ENCODE measurements around the gene CCDC144A. TPM values are rescaled to one million over a fixed set of nuclear protein-coding genes. Genes with fewer than 3 reads are reported as not detected.
"Not testable (repeated sequence)": the region's sequence is repeated elsewhere in the genome, so short reads cannot be mapped to it uniquely, and the experiment has no call there.

CCDC144A gene
- total RNA-seq, 1 donor from 2014 or later = 3.0 TPM

DNA sequence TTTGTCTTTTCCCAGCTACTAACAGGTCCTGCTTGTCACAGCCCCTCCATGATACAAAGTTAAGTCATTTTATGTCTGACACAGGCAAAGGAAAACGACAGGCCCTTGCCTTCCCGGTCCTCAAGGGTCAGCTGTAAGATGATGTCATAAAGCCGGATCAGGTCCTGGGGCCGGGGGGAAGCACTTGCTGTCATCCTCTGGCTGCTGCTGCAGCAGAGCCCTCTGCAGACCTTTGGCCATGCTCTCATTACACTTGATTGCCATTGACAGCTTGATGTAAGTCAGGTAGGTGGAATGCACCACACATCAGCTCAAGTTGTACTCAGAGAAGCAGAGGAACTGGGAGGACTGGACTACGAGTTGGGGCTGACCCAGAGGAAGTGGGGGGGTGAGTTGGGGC lies 97.8 kb downstream of the CCDC144A start:
- CTCF ChIA-PET; DNase-seq; H3K27ac Mint-ChIP-seq; H3K9me3 Mint-ChIP-seq; H3K4me1 Mint-ChIP-seq; H3K36me3 Mint-ChIP-seq (ENCODE audit: low read depth); H3K27me3 Mint-ChIP-seq; intact Hi-C loops (cut with micrococcal nuclease); POLR2A ChIA-PET; ATAC-seq (ENCODE audit: low read depth); H3K4me3 Mint-ChIP-seq: not testable (repeated sequence)

DNA sequence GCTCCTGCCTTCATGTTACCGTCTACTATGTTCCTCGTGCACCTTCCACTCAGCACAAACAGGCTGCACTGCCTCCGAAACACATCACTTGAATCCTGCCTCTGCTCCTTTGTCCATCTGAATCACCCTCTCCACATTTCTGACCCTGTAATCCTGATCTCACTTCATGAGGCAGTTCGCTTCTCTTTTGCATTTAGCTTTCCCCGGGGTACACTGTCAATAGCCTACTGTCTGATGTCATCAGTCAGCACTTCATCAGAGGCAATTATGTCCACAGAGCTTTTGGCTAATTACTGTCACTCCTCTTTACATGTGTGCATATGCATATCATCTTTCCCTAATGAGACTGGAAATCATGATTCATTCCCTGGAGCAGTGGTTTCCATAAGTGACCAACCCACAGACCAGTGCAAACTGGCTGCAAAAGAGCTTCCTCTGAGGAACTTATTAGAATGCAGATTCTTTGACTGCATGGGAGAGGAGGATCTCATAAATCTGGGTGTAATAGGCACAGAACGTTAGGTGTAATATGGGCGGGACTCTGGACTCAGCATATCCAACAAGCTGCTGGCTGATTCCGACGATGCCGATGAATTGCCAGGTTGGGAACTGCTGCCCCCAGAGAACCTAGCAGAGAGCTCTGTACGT lies 99.0 kb downstream of the CCDC144A start:
- POLR2A ChIA-PET; H3K4me1 Mint-ChIP-seq; CTCF ChIA-PET; H3K9me3 Mint-ChIP-seq; H3K27ac Mint-ChIP-seq; intact Hi-C loops (cut with micrococcal nuclease); ATAC-seq (ENCODE audit: low read depth); H3K36me3 Mint-ChIP-seq (ENCODE audit: low read depth); H3K4me3 Mint-ChIP-seq; H3K27me3 Mint-ChIP-seq; DNase-seq: not testable (repeated sequence)

- H3K27me3 Mint-ChIP-seq; DNase-seq; H3K4me1 Mint-ChIP-seq; H3K4me3 Mint-ChIP-seq; ATAC-seq (ENCODE audit: low read depth); H3K27ac Mint-ChIP-seq; CTCF ChIA-PET; H3K9me3 Mint-ChIP-seq; POLR2A ChIA-PET; intact Hi-C loops (cut with micrococcal nuclease); H3K36me3 Mint-ChIP-seq (ENCODE audit: low read depth): not testable (repeated sequence)
These were observed 99.6 kb downstream of the CCDC144A start for GRCh38 chr17:16789622-16790021.

DNA sequence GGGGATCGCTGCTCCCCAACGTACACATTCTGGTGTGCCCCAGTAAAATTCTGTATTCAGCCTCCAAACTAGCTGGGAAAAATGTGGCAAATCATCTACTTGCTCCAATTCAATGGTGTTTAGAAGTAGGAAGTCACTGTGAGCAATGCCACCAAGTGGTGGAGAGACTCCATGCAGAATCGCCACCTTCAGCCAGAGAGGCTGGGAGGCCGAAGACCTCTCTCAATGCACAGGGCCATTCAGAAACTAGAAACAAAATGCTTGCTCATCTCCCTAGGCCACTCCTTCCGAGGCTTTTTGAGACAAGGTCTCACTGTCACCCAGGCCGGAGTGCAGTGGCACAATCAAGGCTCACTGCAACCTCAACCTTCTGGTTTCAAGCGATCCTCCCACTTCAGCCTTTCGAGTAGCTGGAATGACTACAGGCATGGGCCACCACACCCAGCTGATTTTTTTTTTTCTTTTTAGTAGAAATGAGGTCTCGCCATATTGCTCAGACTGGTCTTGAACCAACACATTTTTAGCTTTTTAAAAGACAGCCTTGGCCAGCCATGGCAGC lies 100.4 kb downstream of the CCDC144A start:
- H3K4me3 Mint-ChIP-seq = not testable (repeated sequence)

GRCh38 chr17:16794215-16794614 lies 104.2 kb downstream of the CCDC144A start:
- H3K9me3 Mint-ChIP-seq; H3K4me1 Mint-ChIP-seq; H3K27me3 Mint-ChIP-seq; H3K36me3 Mint-ChIP-seq (ENCODE audit: low read depth); DNase-seq; H3K27ac Mint-ChIP-seq; H3K4me3 Mint-ChIP-seq; CTCF ChIA-PET; POLR2A ChIA-PET; intact Hi-C loops (cut with micrococcal nuclease); ATAC-seq (ENCODE audit: low read depth): not testable (repeated sequence)

More for the DNA sequence above, 100.4 kb downstream of the CCDC144A start:
- CTCF ChIA-PET; H3K27me3 Mint-ChIP-seq; H3K27ac Mint-ChIP-seq; POLR2A ChIA-PET; H3K4me1 Mint-ChIP-seq; H3K9me3 Mint-ChIP-seq; H3K36me3 Mint-ChIP-seq (ENCODE audit: low read depth); DNase-seq; intact Hi-C loops (cut with micrococcal nuclease); ATAC-seq (ENCODE audit: low read depth): not testable (repeated sequence)

GRCh38 chr17:16795894-16796293 lies 105.9 kb downstream of the CCDC144A start:
- H3K27me3 Mint-ChIP-seq; H3K9me3 Mint-ChIP-seq; H3K4me3 Mint-ChIP-seq; H3K27ac Mint-ChIP-seq; H3K4me1 Mint-ChIP-seq; ATAC-seq (ENCODE audit: low read depth); DNase-seq; CTCF ChIA-PET; POLR2A ChIA-PET; intact Hi-C loops (cut with micrococcal nuclease); H3K36me3 Mint-ChIP-seq (ENCODE audit: low read depth): not testable (repeated sequence)

GRCh38 chr17:16804851-16805250 lies 114.8 kb downstream of the CCDC144A start:
- POLR2A ChIA-PET; H3K27ac Mint-ChIP-seq; H3K4me1 Mint-ChIP-seq; H3K4me3 Mint-ChIP-seq; H3K36me3 Mint-ChIP-seq (ENCODE audit: low read depth); H3K9me3 Mint-ChIP-seq; intact Hi-C loops (cut with micrococcal nuclease); DNase-seq; CTCF ChIA-PET; ATAC-seq (ENCODE audit: low read depth): not testable (repeated sequence)
- peaks cover 12% of the 10 kb centered on the region for H3K27me3 Mint-ChIP-seq

- CTCF ChIA-PET; H3K4me1 Mint-ChIP-seq; POLR2A ChIA-PET; DNase-seq; intact Hi-C loops (cut with micrococcal nuclease); H3K4me3 Mint-ChIP-seq; ATAC-seq (ENCODE audit: low read depth); H3K9me3 Mint-ChIP-seq; H3K36me3 Mint-ChIP-seq (ENCODE audit: low read depth); H3K27ac Mint-ChIP-seq: not testable (repeated sequence)
- H3K27me3 Mint-ChIP-seq = peaks cover 12% of the 10 kb centered on the region
These were observed 116.6 kb downstream of the CCDC144A start for GRCh38 chr17:16806599-16806998.

GRCh38 chr17:16807620-16808019 lies 117.6 kb downstream of the CCDC144A start:
- H3K27ac Mint-ChIP-seq; H3K9me3 Mint-ChIP-seq; POLR2A ChIA-PET; CTCF ChIA-PET; ATAC-seq (ENCODE audit: low read depth); H3K4me1 Mint-ChIP-seq; intact Hi-C loops (cut with micrococcal nuclease); H3K36me3 Mint-ChIP-seq (ENCODE audit: low read depth); H3K4me3 Mint-ChIP-seq; H3K27me3 Mint-ChIP-seq; DNase-seq: not testable (repeated sequence)

DNA sequence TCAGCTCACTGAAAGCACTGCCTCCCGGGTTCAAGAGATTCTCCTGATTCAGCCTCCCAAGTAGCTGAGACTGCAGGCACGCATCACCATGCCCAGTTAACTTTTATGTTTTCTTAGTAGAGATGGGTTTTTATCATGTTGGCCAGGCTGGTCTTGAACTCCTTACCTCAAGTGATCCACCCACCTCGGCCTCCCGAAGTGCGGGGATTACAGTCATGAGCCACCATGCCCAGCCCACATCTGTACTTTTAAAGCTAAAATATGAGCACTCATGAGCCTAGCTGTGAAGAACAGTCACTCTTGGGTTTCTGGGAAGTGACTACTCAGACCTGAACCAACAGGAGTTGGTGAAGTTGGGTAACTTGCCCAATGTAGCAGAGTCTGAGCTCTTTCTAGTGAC lies 120.2 kb downstream of the CCDC144A start:
- H3K4me3 Mint-ChIP-seq; H3K9me3 Mint-ChIP-seq; POLR2A ChIA-PET; intact Hi-C loops (cut with micrococcal nuclease); H3K36me3 Mint-ChIP-seq (ENCODE audit: low read depth); ATAC-seq (ENCODE audit: low read depth); CTCF ChIA-PET; H3K27ac Mint-ChIP-seq; H3K4me1 Mint-ChIP-seq; DNase-seq: not testable (repeated sequence)
- peaks cover 16% of the 10 kb centered on the region for H3K27me3 Mint-ChIP-seq

GRCh38 chr17:16812126-16812525 lies 122.1 kb downstream of the CCDC144A start:
- H3K27ac Mint-ChIP-seq; intact Hi-C loops (cut with micrococcal nuclease); POLR2A ChIA-PET; H3K36me3 Mint-ChIP-seq (ENCODE audit: low read depth); H3K4me3 Mint-ChIP-seq; H3K4me1 Mint-ChIP-seq; ATAC-seq (ENCODE audit: low read depth); DNase-seq; H3K9me3 Mint-ChIP-seq; CTCF ChIA-PET: not testable (repeated sequence)
- peaks cover 23% of the 10 kb centered on the region for H3K27me3 Mint-ChIP-seq
